Measurements from ENCODE around the gene EXOSC2.

Gene EXOSC2

GRCh38 chr9:130698514-130698913 is 4.9 kb downstream of the EXOSC2 start:
- peaks cover 92% of the 10 kb centered on the region for H3K36me3 Mint-ChIP-seq (ENCODE audit: low read depth)
- H3K27ac Mint-ChIP-seq, result peak overlapping the region; percentile 42
- H3K4me3 Mint-ChIP-seq, result no peak overlapping the region
- H3K27me3 Mint-ChIP-seq, result no peaks in the 10 kb centered on the region
- H3K9me3 Mint-ChIP-seq, result no peaks in the 10 kb centered on the region
- H3K4me1 Mint-ChIP-seq (ENCODE audit: low read depth), result peaks cover 50% of the 10 kb centered on the region
- no peak for DNase-seq

GRCh38 chr9:130699047-130699446 is 5.5 kb downstream of the EXOSC2 start:
- H3K36me3 Mint-ChIP-seq (ENCODE audit: low read depth), result peaks cover 92% of the 10 kb centered on the region
- peak overlapping the region; percentile 42 for H3K27ac Mint-ChIP-seq
- peaks cover 50% of the 10 kb centered on the region for H3K4me1 Mint-ChIP-seq (ENCODE audit: low read depth)
- H3K9me3 Mint-ChIP-seq, result no peaks in the 10 kb centered on the region
- H3K27me3 Mint-ChIP-seq, result no peaks in the 10 kb centered on the region
- DNase-seq, result no peak
- H3K4me3 Mint-ChIP-seq, result no peak overlapping the region

GRCh38 chr9:130701059-130702022 is 7.8 kb downstream of the EXOSC2 start:
- Mint-ChIP-seq H3K4me1 (ENCODE audit: low read depth) (peaks cover 36% of the 10 kb centered on the region), H3K27me3 (no peaks in the 10 kb centered on the region), H3K36me3 (ENCODE audit: low read depth) (peaks cover 93% of the 10 kb centered on the region), H3K9me3 (no peaks in the 10 kb centered on the region), H3K4me3 (no peak overlapping the region), H3K27ac (no peak overlapping the region)
- DNase-seq, result peak; percentile 76

- Mint-ChIP-seq H3K36me3 (ENCODE audit: low read depth) (peaks cover 81% of the 10 kb centered on the region), H3K27ac (no peak overlapping the region), H3K27me3 (no peaks in the 10 kb centered on the region), H3K9me3 (no peaks in the 10 kb centered on the region), H3K4me3 (no peak overlapping the region), H3K4me1 (ENCODE audit: low read depth) (peaks cover 18% of the 10 kb centered on the region)
- DNase-seq, result no peak
Observed at GRCh38 chr9:130703501-130703900, 9.9 kb downstream of the EXOSC2 start.

GRCh38 chr9:130707225-130707976 is 13.8 kb downstream of the EXOSC2 start:
- Mint-ChIP-seq H3K4me3 (no peak overlapping the region), H3K36me3 (ENCODE audit: low read depth) (peaks cover 53% of the 10 kb centered on the region), H3K27ac (peak overlapping the region; percentile 62), H3K27me3 (no peaks in the 10 kb centered on the region), H3K9me3 (no peaks in the 10 kb centered on the region), H3K4me1 (ENCODE audit: low read depth) (peaks cover 6% of the 10 kb centered on the region)
- peak; percentile 68 for DNase-seq

GRCh38 chr9:130710822-130711352 is 17.3 kb downstream of the EXOSC2 start:
- no peak overlapping the region for H3K27ac Mint-ChIP-seq
- H3K9me3 Mint-ChIP-seq, result no peaks in the 10 kb centered on the region
- peaks cover 29% of the 10 kb centered on the region for H3K36me3 Mint-ChIP-seq (ENCODE audit: low read depth)
- no peaks in the 10 kb centered on the region for H3K27me3 Mint-ChIP-seq
- no peak overlapping the region for H3K4me3 Mint-ChIP-seq
- DNase-seq, result no peak
- H3K4me1 Mint-ChIP-seq (ENCODE audit: low read depth), result peaks cover 31% of the 10 kb centered on the region

- Mint-ChIP-seq H3K27me3 (no peaks in the 10 kb centered on the region), H3K9me3 (no peaks in the 10 kb centered on the region), H3K27ac (peak overlapping the region; percentile 8), H3K4me1 (ENCODE audit: low read depth) (peaks cover 34% of the 10 kb centered on the region), H3K36me3 (ENCODE audit: low read depth) (peaks cover 25% of the 10 kb centered on the region), H3K4me3 (no peak overlapping the region)
- no peak for DNase-seq
Observed at GRCh38 chr9:130711469-130711868, 17.9 kb downstream of the EXOSC2 start.

GRCh38 chr9:130712564-130713285 is 19.1 kb downstream of the EXOSC2 start:
- peaks cover 38% of the 10 kb centered on the region for H3K4me1 Mint-ChIP-seq (ENCODE audit: low read depth)
- DNase-seq, result peak; percentile 96
- H3K4me3 Mint-ChIP-seq, result peak overlapping the region; percentile 91
- H3K27me3 Mint-ChIP-seq, result no peaks in the 10 kb centered on the region
- H3K9me3 Mint-ChIP-seq, result no peaks in the 10 kb centered on the region
- H3K27ac Mint-ChIP-seq, result peak overlapping the region; percentile 95
- peaks cover 17% of the 10 kb centered on the region for H3K36me3 Mint-ChIP-seq (ENCODE audit: low read depth)

GRCh38 chr9:130713286-130713960 is 19.8 kb downstream of the EXOSC2 start:
- Mint-ChIP-seq H3K36me3 (ENCODE audit: low read depth) (peaks cover 17% of the 10 kb centered on the region), H3K27me3 (no peaks in the 10 kb centered on the region), H3K4me3 (peak overlapping the region; percentile 91), H3K27ac (peak overlapping the region; percentile 95), H3K4me1 (ENCODE audit: low read depth) (peaks cover 38% of the 10 kb centered on the region), H3K9me3 (no peaks in the 10 kb centered on the region)
- DNase-seq, result peak; percentile 41

GRCh38 chr9:130714586-130715110 is 21.1 kb downstream of the EXOSC2 start:
- Mint-ChIP-seq H3K27ac (no peak overlapping the region), H3K9me3 (no peaks in the 10 kb centered on the region), H3K4me3 (peak overlapping the region; percentile 91), H3K4me1 (ENCODE audit: low read depth) (peaks cover 43% of the 10 kb centered on the region), H3K36me3 (ENCODE audit: low read depth) (peaks cover 15% of the 10 kb centered on the region), H3K27me3 (no peaks in the 10 kb centered on the region)
- no peak for DNase-seq

GRCh38 chr9:130715270-130715669 is 21.7 kb downstream of the EXOSC2 start:
- H3K27ac Mint-ChIP-seq, result no peak overlapping the region
- H3K4me3 Mint-ChIP-seq, result peak overlapping the region; percentile 91
- H3K4me1 Mint-ChIP-seq (ENCODE audit: low read depth), result peaks cover 45% of the 10 kb centered on the region

GRCh38 chr9:130718562-130718961 is 25.0 kb downstream of the EXOSC2 start:
- H3K27me3 Mint-ChIP-seq, result no peaks in the 10 kb centered on the region
- no peaks in the 10 kb centered on the region for H3K9me3 Mint-ChIP-seq
- H3K4me1 Mint-ChIP-seq (ENCODE audit: low read depth), result peaks cover 55% of the 10 kb centered on the region

More at GRCh38 chr9:130715270-130715669, 21.7 kb downstream of the EXOSC2 start:
- no peaks in the 10 kb centered on the region for H3K27me3 Mint-ChIP-seq
- H3K9me3 Mint-ChIP-seq, result no peaks in the 10 kb centered on the region
- H3K36me3 Mint-ChIP-seq (ENCODE audit: low read depth), result peaks cover 15% of the 10 kb centered on the region
- DNase-seq, result no peak

GRCh38 chr9:130720762-130721161 is 27.2 kb downstream of the EXOSC2 start:
- H3K27me3 Mint-ChIP-seq, result no peaks in the 10 kb centered on the region
- H3K4me1 Mint-ChIP-seq (ENCODE audit: low read depth), result peaks cover 35% of the 10 kb centered on the region
- H3K9me3 Mint-ChIP-seq, result no peaks in the 10 kb centered on the region
- H3K4me3 Mint-ChIP-seq, result no peak overlapping the region
- peaks cover 9% of the 10 kb centered on the region for H3K36me3 Mint-ChIP-seq (ENCODE audit: low read depth)
- no peak overlapping the region for H3K27ac Mint-ChIP-seq
- DNase-seq, result no peak

More at GRCh38 chr9:130718562-130718961, 25.0 kb downstream of the EXOSC2 start:
- Mint-ChIP-seq H3K27ac (no peak overlapping the region), H3K36me3 (ENCODE audit: low read depth) (peaks cover 14% of the 10 kb centered on the region), H3K4me3 (no peak overlapping the region)
- DNase-seq, result no peak
